AG09309 (cell line): ENCODE data around the gene WDFY4.

Source experiments
- DNase-seq: peaks from one replicate; pipeline ENCODE4 v3.0.0-alpha.2; 2010; ENCODE audit warnings: low read depth
- H3K4me3 ChIP-seq: 2 replicates; pipeline ENCODE4 v1.5.1; 2011; ENCODE audit warnings: mild to moderate bottlenecking, low read depth, low read length, moderate library complexity; ENCODE audit not compliant: control insufficient read depth
- CTCF ChIP-seq: IDR thresholded peaks from 2 replicates; pipeline ENCODE4 v1.5.1; 2011; ENCODE audit warnings: mild to moderate bottlenecking, low read depth, low read length, inconsistent platforms; ENCODE audit not compliant: insufficient read depth, control insufficient read depth; ENCODE audit errors: missing control alignments

Gene WDFY4

GRCh38 chr10:48811461-48811860, 126.8 kb downstream of the WDFY4 start:
- TF ChIP-seq CTCF = no peak
- H3K4me3 ChIP-seq = no peak overlapping the region
- no peak for DNase-seq

- TF ChIP-seq CTCF = no peak
- no peak for DNase-seq
- no peak overlapping the region for H3K4me3 ChIP-seq
These were observed 127.2 kb downstream of the WDFY4 start for GRCh38 chr10:48811917-48812316.

- no peak overlapping the region for H3K4me3 ChIP-seq
- no peak for DNase-seq
- TF ChIP-seq CTCF = no peak
These were observed 128.6 kb downstream of the WDFY4 start for GRCh38 chr10:48813291-48813690.

GRCh38 chr10:48813825-48814224, 129.2 kb downstream of the WDFY4 start:
- no peak for TF ChIP-seq CTCF
- no peak for DNase-seq
- no peak overlapping the region for H3K4me3 ChIP-seq

- no peak for DNase-seq
- no peak for TF ChIP-seq CTCF
- no peak overlapping the region for H3K4me3 ChIP-seq
These were observed 130.3 kb downstream of the WDFY4 start for GRCh38 chr10:48814933-48815332.

- no peak overlapping the region for H3K4me3 ChIP-seq
- DNase-seq = no peak
- no peak for TF ChIP-seq CTCF
These were observed 132.5 kb downstream of the WDFY4 start for GRCh38 chr10:48817141-48817540.

- no peak for TF ChIP-seq CTCF
- no peak overlapping the region for H3K4me3 ChIP-seq
- DNase-seq = no peak
These were observed 133.4 kb downstream of the WDFY4 start for GRCh38 chr10:48818081-48818480.
